ENCODE measurements around the gene SERPINE1. TPM values are rescaled to one million over a fixed set of nuclear protein-coding genes. Genes with fewer than 3 reads are reported as not detected.
A peak's percentile ranks its signal among the peaks of the same experiment; 100 is the strongest.

The SERPINE1 gene
- total and polyA plus RNA-seq, 2 of the 13 experiments (the other 11 are each of a cell fraction or from before 2014, with no cell fraction given): 21.2 to 1,576 TPM

- TF ChIP-seq PBX2 (CRISPR knock-in tag; IDR thresholded peaks at IDR 0.05) (no peak), RFXANK (CRISPR knock-in tag; IDR thresholded peaks at IDR 0.05) (no peak), ZNF20 (CRISPR knock-in tag; IDR thresholded peaks at IDR 0.05) (no peak), TGIF2 (CRISPR knock-in tag; IDR thresholded peaks at IDR 0.05) (peak; percentile 40; the same call in 1 of the 2 replicates), POLR2AphosphoS2 (IDR thresholded peaks at IDR 0.05; ENCODE audit: low read depth, low read length) (no peak), ZNF691 (CRISPR knock-in tag; IDR thresholded peaks at IDR 0.05; ENCODE audit: borderline replicate concordance, low read depth) (no peak; the same call in 1 of the 2 replicates), ZC3H13 (CRISPR knock-in tag; IDR thresholded peaks at IDR 0.05) (no peak), ZNF879 (CRISPR knock-in tag; IDR thresholded peaks at IDR 0.05) (no peak), ZBTB8A (CRISPR knock-in tag; IDR thresholded peaks at IDR 0.05; ENCODE audit: borderline replicate concordance, low read depth) (no peak), ZNF12 (CRISPR knock-in tag; IDR thresholded peaks at IDR 0.05) (no peak), NRL (CRISPR knock-in tag; IDR thresholded peaks at IDR 0.05; ENCODE audit: borderline replicate concordance) (no peak), PRDM4 (CRISPR knock-in tag; IDR thresholded peaks at IDR 0.05; ENCODE audit: borderline replicate concordance) (no peak), WIZ (CRISPR knock-in tag; IDR thresholded peaks at IDR 0.05) (no peak), GTF2F1 (IDR thresholded peaks at IDR 0.05; ENCODE audit: low read length) (no peak), SNAPC5 (CRISPR knock-in tag; IDR thresholded peaks at IDR 0.05; ENCODE audit: borderline replicate concordance) (no peak), ZNF816 (CRISPR knock-in tag; IDR thresholded peaks at IDR 0.05; ENCODE audit: borderline replicate concordance) (no peak), ZNF704 (CRISPR knock-in tag; IDR thresholded peaks at IDR 0.05; ENCODE audit: borderline replicate concordance) (no peak), CREB3 (CRISPR knock-in tag; IDR thresholded peaks at IDR 0.05) (no peak), ZSCAN20 (CRISPR knock-in tag; IDR thresholded peaks at IDR 0.05; ENCODE audit: borderline replicate concordance) (no peak; the same call in 1 of the 2 replicates), HNF4A (CRISPR knock-in tag; IDR thresholded peaks at IDR 0.05) (no peak), NR3C1 (CRISPR knock-in tag; IDR thresholded peaks at IDR 0.05) (no peak), TCF7 (IDR thresholded peaks at IDR 0.05; ENCODE audit: low read depth) (0 out of 2 replicates have a peak, but pooled peaks have one; percentile 30), ZNF766 (CRISPR knock-in tag; IDR thresholded peaks at IDR 0.05; ENCODE audit: borderline replicate concordance) (no peak), ZIK1 (CRISPR knock-in tag; IDR thresholded peaks at IDR 0.05; ENCODE audit: borderline replicate concordance, low read depth) (no peak)
Measured at GRCh38 chr7:101124376-101125056, 2.4 kb upstream of the SERPINE1 start (continued).

Data from HepG2 (cell line).